GM23248 (cell line): ENCODE data around the gene DTX3.

Experiments
- EZH2 ChIP-seq: fragments of 200-600 bp; sonication (generic); IDR thresholded peaks from 2 replicates; pipeline ENCODE4 v1.6.1; 2018; ENCODE audit warnings: antibody characterized with exemption, mild to moderate bottlenecking; ENCODE audit not compliant: insufficient read depth, poor library complexity, severe bottlenecking
- EZH2phosphoT487 ChIP-seq: fragments of 200-600 bp; sonication (generic); IDR thresholded peaks from 2 replicates; pipeline ENCODE4 v1.6.1; 2018; ENCODE audit warnings: antibody characterized with exemption, moderate library complexity, mild to moderate bottlenecking, low read depth; ENCODE audit not compliant: insufficient read depth

DNA sequence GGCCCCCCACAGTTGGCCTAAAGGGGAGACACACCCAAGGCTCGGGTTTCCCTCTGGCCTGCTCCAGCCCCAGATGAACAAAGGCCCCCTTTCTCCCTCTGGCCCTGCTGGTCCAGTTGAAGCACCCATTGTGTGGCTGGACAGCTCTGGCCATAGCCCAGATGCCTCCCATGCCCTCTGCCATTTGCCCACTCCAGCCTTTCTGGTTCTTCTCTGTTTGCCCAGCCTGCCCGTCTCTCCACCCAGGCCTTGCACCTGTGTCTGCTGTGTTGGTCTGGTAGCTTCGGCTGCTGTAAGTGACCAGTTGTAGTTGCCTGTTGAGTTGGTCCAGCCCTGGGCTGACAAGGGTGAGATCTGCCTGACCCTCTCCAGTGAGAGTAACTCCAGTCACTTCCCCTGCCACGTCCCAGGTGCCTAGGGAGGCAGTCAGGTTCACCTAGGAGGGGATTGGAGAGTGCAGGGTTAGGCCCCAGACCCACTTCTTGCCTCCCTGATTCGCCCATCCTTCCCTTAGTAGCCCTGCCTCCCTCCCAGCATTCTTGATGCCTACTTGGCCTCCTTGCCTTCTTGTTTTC is 25.4 kb downstream of the DTX3 start:
- TF ChIP-seq EZH2phosphoT487 (no peak), EZH2 (no peak)
